GM12878 (cell line): ENCODE data around the gene EFHD1. TPM values are rescaled to one million over a fixed set of nuclear protein-coding genes. Genes with fewer than 3 reads are reported as not detected.

Experiments
- ATAC-seq: fragments of 200-7000 bp; cut with Tn5 transposase; 3 replicates; pipeline ENCODE4 v1.9.1; 2020; ENCODE audit warnings: mild to moderate bottlenecking, moderate library complexity
- BruUV-seq: library from RNA; stranded (reverse); fragments of 400-500 nt; replicated peaks from 2 replicates; lab custom pipeline; 2021; lab: Mats Ljungman, UMichigan
- CTCF ChIA-PET: fragments of 300-600 bp; sonication (Branson Sonifier 250); formaldehyde crosslinking; extraction: SDS; loops from one replicate; lab custom pipeline; 2021; ENCODE audit warnings: inconsistent platforms; lab: Yijun Ruan, JAX
- POLR2A ChIA-PET: fragments of 350-600 bp; formaldehyde crosslinking; extraction: SDS; loops from one replicate; lab custom pipeline; 2021; ENCODE audit warnings: inconsistent platforms; lab: Charles Lee
- RAD21 ChIA-PET: fragments of 300-600 bp; sonication (Branson Sonifier 250); formaldehyde crosslinking; loops from one replicate; lab custom pipeline; 2023; ENCODE audit warnings: antibody characterized with exemption; ENCODE audit not compliant: unreplicated experiment; lab: Charles Lee
- SMC1A ChIA-PET: fragments of 300-600 bp; sonication (Branson Sonifier 250); formaldehyde crosslinking; loops from one replicate; lab custom pipeline; 2023; ENCODE audit not compliant: unreplicated experiment, uncharacterized antibody; lab: Charles Lee
- DNase-seq: peaks from one replicate; pipeline ENCODE4 v3.0.0-alpha.2; 2011; ENCODE audit warnings: low read depth, low spot score
- FAIRE-seq: peaks from 3 replicates; lab custom pipeline; 2011; peaks lifted over from hg19 to GRCh38; lab: Jason Lieb, UNC
- H2AFZ ChIP-seq: 2 replicates; pipeline ENCODE4 v1.6.0; 2011; ENCODE audit warnings: low read depth, low read length, control low read depth; ENCODE audit not compliant: control insufficient read depth
- H3K27ac ChIP-seq: 2 replicates; pipeline ENCODE4 v1.5.1; 2011; ENCODE audit warnings: control low read depth; ENCODE audit not compliant: control insufficient read depth, insufficient read depth
- H3K27me3 ChIP-seq, 2 experiments: replicated peaks in 1 of 2; 2 replicates each; pipeline versions ENCODE4 v1.6.0 to v1.6.1; 2011; ENCODE audit warnings: low read length in 1 of 2; ENCODE audit not compliant: control insufficient read depth in 2 of 2, insufficient read depth in 2 of 2
- H3K36me3 ChIP-seq, 2 experiments: 2 replicates each; pipeline ENCODE4 v1.5.1; 2011; ENCODE audit warnings: low read length in 1 of 2; ENCODE audit not compliant: control insufficient read depth in 2 of 2, insufficient read depth in 2 of 2
- H3K4me1 ChIP-seq: 2 replicates; pipeline ENCODE4 v1.6.1; 2011; ENCODE audit warnings: mild to moderate bottlenecking, low read length, moderate library complexity, mixed read lengths; ENCODE audit not compliant: control insufficient read depth, insufficient read depth
- H3K4me2 ChIP-seq: 2 replicates; pipeline ENCODE4 v1.6.0; 2011; ENCODE audit warnings: control low read depth; ENCODE audit not compliant: control insufficient read depth, insufficient read depth
- H3K4me3 ChIP-seq: fragments of 200-600 bp; sonication (generic); 2 replicates; pipeline ENCODE4 v1.5.1; 2016
- H3K79me2 ChIP-seq: 2 replicates; pipeline ENCODE4 v1.6.0; 2011; ENCODE audit warnings: low read length; ENCODE audit not compliant: control insufficient read depth, insufficient read depth
- H3K9ac ChIP-seq: 2 replicates; pipeline ENCODE4 v1.8.0; 2011; ENCODE audit warnings: low read length, control low read depth, mixed read lengths; ENCODE audit not compliant: control insufficient read depth, insufficient read depth
- H3K9me3 ChIP-seq: replicated peaks from 3 replicates; pipeline ENCODE4 v1.5.1; 2011; ENCODE audit warnings: mild to moderate bottlenecking, low read length; ENCODE audit not compliant: control insufficient read depth, insufficient read depth
- H4K20me1 ChIP-seq: 2 replicates; pipeline ENCODE4 v1.6.0; 2011; ENCODE audit not compliant: control insufficient read depth, insufficient read depth
- ATF7 ChIP-seq: fragments of 450-650 bp; IDR thresholded peaks from 2 replicates; pipeline ENCODE4 v1.6.1; 2016; ENCODE audit warnings: low read depth, mild to moderate bottlenecking
- DPF2 ChIP-seq: fragments of 450-650 bp; IDR thresholded peaks from 2 replicates; pipeline ENCODE4 v1.6.1; 2017; ENCODE audit warnings: mild to moderate bottlenecking
- HDAC6 ChIP-seq: fragments of 200-600 bp; sonication (generic); IDR thresholded peaks from one replicate; pipeline ENCODE4 v1.8.0; 2017; ENCODE audit warnings: antibody characterized with exemption; ENCODE audit not compliant: unreplicated experiment
- IRF4 ChIP-seq: IDR thresholded peaks from 2 replicates; pipeline ENCODE4 v1.6.1; 2011; ENCODE audit warnings: low read depth, low read length
- KLF5 ChIP-seq: fragments of 450-650 bp; IDR thresholded peaks from 2 replicates; pipeline ENCODE4 v1.6.1; 2014; ENCODE audit warnings: mild to moderate bottlenecking; ENCODE audit not compliant: partially characterized antibody
- NBN ChIP-seq: fragments of 450-650 bp; IDR thresholded peaks from 2 replicates; pipeline ENCODE4 v1.6.1; 2016
- NFXL1 ChIP-seq: fragments of 450-650 bp; IDR thresholded peaks from 2 replicates; pipeline ENCODE4 v1.6.1; 2017; ENCODE audit warnings: antibody characterized with exemption, mild to moderate bottlenecking, borderline replicate concordance
- STAT3 ChIP-seq: IDR thresholded peaks from 2 replicates; pipeline ENCODE4 v1.6.1; 2011; ENCODE audit warnings: low read depth, low read length, improper control_type of control experiment
- ZNF622 ChIP-seq: fragments of 450-650 bp; IDR thresholded peaks from 2 replicates; pipeline ENCODE4 v1.6.1; 2017; ENCODE audit warnings: mild to moderate bottlenecking, inconsistent platforms
- WGBS: methylation state at CpG from one replicate; pipeline ENCODE4 v1.1.6; 2016; ENCODE audit warnings: low lambda C conversion rate; ENCODE audit not compliant: insufficient replicate concordance, insufficient coverage; ENCODE audit errors: missing lambda C conversion rate; 5-methylcytosine and 5-hydroxymethylcytosine counted together
- in situ Hi-C: fragments of 300-500 bp; cut with MboI; formaldehyde crosslinking; loops from 9 replicates; pipeline ENCODE4 v1.14.3; 2018; ENCODE audit warnings: mixed read lengths
- intact Hi-C: fragments of 100-400 bp; cut with micrococcal nuclease; formaldehyde crosslinking; loops from one replicate; pipeline ENCODE4 v1.14.2; 2022; ENCODE audit not compliant: unreplicated experiment
- polyA plus RNA-seq, 11 experiments: library from polyadenylated mRNA; depleted of rRNA in 4 of 11; unstranded in 6 of 11; stranded (reverse) in 5 of 11; fragments of >200 nt; fragmentation: Nextera tagmentation in 4 of 11; fragmentation: Illumina TruSeq in 1 of 11; extraction: Ambion mirVana in 4 of 11; extraction: Trizol in 1 of 11; gene quantifications; 1 replicate in 1 of 11; 2 replicates in 10 of 11; pipeline versions ENCODE4 v1.2.1 to v1.2.3, GENCODE V29; 2011 to 2016; ENCODE audit warnings: inconsistent platforms in 2 of 11, missing spikeins in 2 of 11, low read depth in 1 of 11
- total RNA-seq, 4 experiments: library from RNA; depleted of rRNA in 3 of 4; stranded (reverse); fragments of >200 nt in 3 of 4; fragmentation: Illumina TruSeq in 1 of 4; extraction: Trizol in 1 of 4; gene quantifications; 2 replicates each; pipeline versions ENCODE4 v1.2.1 to v1.2.3, GENCODE V29; 2013 to 2021
- TF ChIP-seq, protein P1 (sequence below): IDR thresholded peaks from 2 replicates; pipeline ENCODE4 v1.6.1; 2012; ENCODE audit warnings: low read depth, low read length, improper control_type of control experiment
- TF ChIP-seq, protein P2 (sequence below): IDR thresholded peaks from 2 replicates; pipeline ENCODE4 v1.6.1; 2012; ENCODE audit warnings: low read depth, low read length, improper control_type of control experiment
- TF ChIP-seq, protein P3 (sequence below): fragments of 450-650 bp; IDR thresholded peaks from 2 replicates; pipeline ENCODE4 v1.6.1; 2017; ENCODE audit warnings: mild to moderate bottlenecking, low read depth, inconsistent platforms; ENCODE audit not compliant: poor library complexity, severe bottlenecking

EFHD1 gene
- total and polyA plus RNA-seq, 10 of the 15 experiments (the other 5 are each of a cell fraction or from before 2014, with no cell fraction given) = 0.07 TPM; not detected in 9

DNA sequence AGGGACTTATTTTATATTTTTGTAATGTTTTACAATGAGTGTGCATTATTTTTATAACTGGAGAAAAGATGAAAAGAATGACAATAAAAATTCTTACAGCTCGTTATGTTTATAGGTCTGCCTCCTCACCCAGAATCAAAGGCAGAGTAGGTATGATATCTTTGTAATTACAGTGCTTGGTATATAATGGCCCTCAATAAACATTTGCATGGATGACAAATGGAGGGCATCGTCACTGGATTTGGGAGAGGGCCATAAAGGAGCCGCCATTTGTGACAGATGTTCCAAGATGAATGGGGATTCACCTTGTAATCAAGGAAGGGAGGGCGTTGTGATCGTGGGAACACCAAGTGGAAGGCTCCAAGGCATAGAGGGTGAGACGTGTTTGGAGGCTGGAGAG, 41.1 kb downstream of the EFHD1 start:
- in situ Hi-C loops (no loop called here), intact Hi-C loops (no loop called here)
- BruUV-seq = no TSS peak
- H3K36me3 ChIP-seq = no peaks in the 10 kb centered on the region
- WGBS = 17% methylated on average over 6 of the region's 6 CpGs
- ATAC-seq = no peak
- TF ChIP-seq, protein P1, sequence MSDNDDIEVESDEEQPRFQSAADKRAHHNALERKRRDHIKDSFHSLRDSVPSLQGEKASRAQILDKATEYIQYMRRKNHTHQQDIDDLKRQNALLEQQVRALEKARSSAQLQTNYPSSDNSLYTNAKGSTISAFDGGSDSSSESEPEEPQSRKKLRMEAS = no peak
- TF ChIP-seq IRF4 (no peak), ZNF622 (no peak), KLF5 (no peak), NBN (no peak), STAT3 (no peak), ATF7 (no peak), DPF2 (no peak), NFXL1 (no peak), HDAC6 (no peak)
- TF ChIP-seq, protein P2, sequence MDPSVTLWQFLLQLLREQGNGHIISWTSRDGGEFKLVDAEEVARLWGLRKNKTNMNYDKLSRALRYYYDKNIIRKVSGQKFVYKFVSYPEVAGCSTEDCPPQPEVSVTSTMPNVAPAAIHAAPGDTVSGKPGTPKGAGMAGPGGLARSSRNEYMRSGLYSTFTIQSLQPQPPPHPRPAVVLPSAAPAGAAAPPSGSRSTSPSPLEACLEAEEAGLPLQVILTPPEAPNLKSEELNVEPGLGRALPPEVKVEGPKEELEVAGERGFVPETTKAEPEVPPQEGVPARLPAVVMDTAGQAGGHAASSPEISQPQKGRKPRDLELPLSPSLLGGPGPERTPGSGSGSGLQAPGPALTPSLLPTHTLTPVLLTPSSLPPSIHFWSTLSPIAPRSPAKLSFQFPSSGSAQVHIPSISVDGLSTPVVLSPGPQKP = no peak
- TF ChIP-seq, protein P3, sequence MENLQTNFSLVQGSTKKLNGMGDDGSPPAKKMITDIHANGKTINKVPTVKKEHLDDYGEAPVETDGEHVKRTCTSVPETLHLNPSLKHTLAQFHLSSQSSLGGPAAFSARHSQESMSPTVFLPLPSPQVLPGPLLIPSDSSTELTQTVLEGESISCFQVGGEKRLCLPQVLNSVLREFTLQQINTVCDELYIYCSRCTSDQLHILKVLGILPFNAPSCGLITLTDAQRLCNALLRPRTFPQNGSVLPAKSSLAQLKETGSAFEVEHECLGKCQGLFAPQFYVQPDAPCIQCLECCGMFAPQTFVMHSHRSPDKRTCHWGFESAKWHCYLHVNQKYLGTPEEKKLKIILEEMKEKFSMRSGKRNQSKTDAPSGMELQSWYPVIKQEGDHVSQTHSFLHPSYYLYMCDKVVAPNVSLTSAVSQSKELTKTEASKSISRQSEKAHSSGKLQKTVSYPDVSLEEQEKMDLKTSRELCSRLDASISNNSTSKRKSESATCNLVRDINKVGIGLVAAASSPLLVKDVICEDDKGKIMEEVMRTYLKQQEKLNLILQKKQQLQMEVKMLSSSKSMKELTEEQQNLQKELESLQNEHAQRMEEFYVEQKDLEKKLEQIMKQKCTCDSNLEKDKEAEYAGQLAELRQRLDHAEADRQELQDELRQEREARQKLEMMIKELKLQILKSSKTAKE = no peak
- no peak overlapping the region for H3K9ac ChIP-seq
- no peaks in the 10 kb centered on the region for H3K79me2 ChIP-seq
- no peaks in the 10 kb centered on the region for H3K4me1 ChIP-seq
- no peaks in the 10 kb centered on the region; a peak in 1 of 4 replicates for H3K27me3 ChIP-seq
- ChIA-PET CTCF (interaction anchor here (1.2 kb wide), 1 partner anchor 8 kb away, joined by 3 read pairs; no protein-coding TSS in a partner anchor), RAD21 (no interaction called here), POLR2A (no interaction called here), SMC1A (no interaction called here)
- H3K27ac ChIP-seq = no peak overlapping the region
- FAIRE-seq = no peak
- DNase-seq = no peak
- no peak overlapping the region for H2AFZ ChIP-seq
- H3K4me3 ChIP-seq = no peak overlapping the region
- H3K4me2 ChIP-seq = no peak overlapping the region
- H3K9me3 ChIP-seq = no peaks in the 10 kb centered on the region
- no peaks in the 10 kb centered on the region for H4K20me1 ChIP-seq
